ENCODE data around the gene OTUD5. TPM values are rescaled to one million over a fixed set of nuclear protein-coding genes. Genes with fewer than 3 reads are reported as not detected.
A peak's percentile ranks its signal among the peaks of the same experiment; 100 is the strongest.
"Not testable (repeated sequence)": the region's sequence is repeated elsewhere in the genome, so short reads cannot be mapped to it uniquely, and the experiment has no call there.

OTUD5 gene
- total RNA-seq, 1 donor = 55.5 TPM

GRCh38 chrX:48891402-48892288 lies 65.8 kb downstream of the OTUD5 start:
- DNase-seq (ENCODE audit: low read depth in 2 of 3, low spot score in 2 of 3) = peak in 2 of 3 donors; percentile 79 to 87

- DNase-seq (ENCODE audit: low read depth in 2 of 3, low spot score in 2 of 3) = peak in 1 of 3 donors; percentile 14
Observed at GRCh38 chrX:48890934-48891401, 66.4 kb downstream of the OTUD5 start.

- DNase-seq (ENCODE audit: low read depth in 2 of 3, low spot score in 2 of 3) = no peak
Observed at GRCh38 chrX:48890296-48890925, 67.0 kb downstream of the OTUD5 start.

DNA sequence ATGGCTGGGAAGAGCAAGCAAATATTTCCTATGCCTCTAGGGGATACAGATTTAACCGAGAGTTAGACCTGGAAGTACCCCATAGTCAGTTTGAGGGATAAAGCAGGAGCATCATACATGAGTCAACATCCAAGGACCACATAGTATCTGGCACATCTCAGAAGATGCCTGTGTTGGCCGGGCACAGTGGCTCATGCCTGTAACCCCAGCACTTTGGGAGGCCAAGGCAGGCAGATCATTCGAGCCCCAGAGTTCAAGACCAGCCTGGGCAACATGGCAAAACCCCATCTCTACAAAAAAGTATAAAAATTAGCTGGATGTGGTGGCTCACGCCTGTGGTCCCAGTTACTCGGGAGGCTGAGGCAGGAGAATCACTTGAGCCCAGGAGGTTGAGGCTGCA lies 70.8 kb downstream of the OTUD5 start:
- not testable (repeated sequence) for DNase-seq (ENCODE audit: low read depth in 2 of 3, low spot score in 2 of 3)

GRCh38 chrX:48883729-48884128 lies 73.7 kb downstream of the OTUD5 start:
- DNase-seq (ENCODE audit: low read depth in 2 of 3, low spot score in 2 of 3) = no peak

GRCh38 chrX:48876944-48877343 lies 80.5 kb downstream of the OTUD5 start:
- DNase-seq (ENCODE audit: low read depth in 2 of 3, low spot score in 2 of 3) = not testable (repeated sequence)

Small RNA genes within 50 kb of the gene (small RNA-seq; reads per million reads assigned to genes)
- not detected for gene RNU6-722P

Other genes with a start within 250 kb of the OTUD5 start
- 0.27 TPM for gene GLOD5, start 195.9 kb downstream of the OTUD5 start, total RNA-seq
- gene GATA1, start 171.0 kb downstream of the OTUD5 start, total RNA-seq = 32.6 TPM
- gene HDAC6, start 155.5 kb downstream of the OTUD5 start, total RNA-seq = 133 TPM
- 0.27 TPM for gene ERAS, start 131.1 kb downstream of the OTUD5 start, total RNA-seq
- gene PCSK1N, start 122.0 kb downstream of the OTUD5 start, total RNA-seq = 1.1 TPM
- gene TIMM17B, start 59.8 kb downstream of the OTUD5 start, total RNA-seq = 37.2 TPM
- gene PQBP1, start 59.7 kb downstream of the OTUD5 start, total RNA-seq = 89.9 TPM
- gene SLC35A2, start 46.0 kb downstream of the OTUD5 start, total RNA-seq = 14.3 TPM
- 142 TPM for gene PIM2, start 38.6 kb downstream of the OTUD5 start, total RNA-seq
- 3.0 TPM for gene KCND1, start 14.2 kb upstream of the OTUD5 start, total RNA-seq
- gene GRIPAP1, start 44.7 kb upstream of the OTUD5 start, total RNA-seq = 24.2 TPM
- gene TFE3, start 85.8 kb upstream of the OTUD5 start, total RNA-seq = 63.0 TPM
- 3.5 TPM for gene CCDC120, start 101.4 kb upstream of the OTUD5 start, total RNA-seq
- 14.0 TPM for gene PRAF2, start 116.4 kb upstream of the OTUD5 start, total RNA-seq
- gene WDR45, start 122.3 kb upstream of the OTUD5 start, total RNA-seq = 75.7 TPM
- 15.6 TPM for gene GPKOW, start 166.1 kb upstream of the OTUD5 start, total RNA-seq
- 3.5 TPM for gene MAGIX, start 205.2 kb upstream of the OTUD5 start, total RNA-seq
- gene PLP2, start 214.3 kb upstream of the OTUD5 start, total RNA-seq = 45.5 TPM
- gene PRICKLE3, start 228.8 kb upstream of the OTUD5 start, total RNA-seq = 19.9 TPM
- gene SYP, start 242.6 kb upstream of the OTUD5 start, total RNA-seq = 2.4 TPM

Measured in hematopoietic multipotent progenitor cell (in vitro differentiated cells).